Body of pancreas (tissue), 4 donors: ENCODE data around the gene OSBPL10. TPM values are rescaled to one million over a fixed set of nuclear protein-coding genes. Genes with fewer than 3 reads are reported as not detected.

Source experiments
- ATAC-seq: fragments of 150-250 bp; one replicate; pipeline ENCODE4 v1.9.1; 2016
- DNase-seq, 4 donors: peaks; one replicate each; pipeline ENCODE4 v3.0.0-alpha.2; 2019
- H3K27ac ChIP-seq, 4 donors: fragments of 200-600 bp; sonication (generic); 1 replicate in 3 of 4; 2 replicates in 1 of 4; pipeline versions ENCODE4 v1.5.1 to v1.6.1; 2016 to 2019; ENCODE audit warnings: mild to moderate bottlenecking in 1 of 4, mixed read lengths in 1 of 4, moderate library complexity in 1 of 4
- H3K27me3 ChIP-seq, 2 donors: fragments of 200-600 bp; sonication (generic); one replicate each; pipeline ENCODE4 v1.6.0; 2016; ENCODE audit warnings: mild to moderate bottlenecking in 1 of 2
- H3K36me3 ChIP-seq, 2 donors: fragments of 200-600 bp; sonication (generic); replicated peaks in 1 of 2; 2 replicates each; pipeline ENCODE4 v1.5.1; 2016; ENCODE audit warnings: low read depth in 2 of 2; ENCODE audit not compliant: insufficient read depth in 1 of 2
- H3K4me1 ChIP-seq: fragments of 200-600 bp; sonication (generic); one replicate; pipeline ENCODE4 v1.6.0; 2016
- H3K4me3 ChIP-seq, 2 donors: fragments of 200-600 bp; sonication (generic); 1 replicate in 1 of 2; 2 replicates in 1 of 2; pipeline ENCODE4 v1.5.1; 2016 to 2019
- H3K9me3 ChIP-seq, 3 donors: fragments of 200-600 bp; sonication (generic); 1 replicate in 2 of 3; 2 replicates in 1 of 3; pipeline ENCODE4 v1.5.1; 2016
- POLR2A ChIP-seq, 3 donors: fragments of 450-650 bp; IDR thresholded peaks; one replicate each; pipeline ENCODE4 v1.6.1; 2016; ENCODE audit warnings: antibody characterized with exemption in 3 of 3, mild to moderate bottlenecking in 2 of 3
- WGBS, 2 donors: methylation state at CpG; one replicate each; pipeline ENCODE4 v1.1.5; 2017; 5-methylcytosine and 5-hydroxymethylcytosine counted together
- intact Hi-C: fragments of 100-400 bp; cut with DNase I; formaldehyde crosslinking; loops from one replicate; pipeline ENCODE4 v1.15.1; 2023
- total RNA-seq, 2 donors: library from RNA; depleted of rRNA; stranded (reverse); fragments of >200 nt; gene quantifications; one replicate each; pipeline ENCODE4 v1.1.0, GENCODE V29; 2016
- TF ChIP-seq, protein P1 (sequence below), 7 experiments: fragments of 450-650 bp in 4 of 7; fragments of 200-600 bp in 3 of 7; sonication (generic) in 3 of 7; IDR thresholded peaks; one replicate each; pipeline ENCODE4 v1.5.1; 2016 to 2019; ENCODE audit warnings: antibody characterized with exemption in 7 of 7

The OSBPL10 gene
- total RNA-seq, 2 donors from 2014 or later, result 3.4 to 27.0 TPM

DNA sequence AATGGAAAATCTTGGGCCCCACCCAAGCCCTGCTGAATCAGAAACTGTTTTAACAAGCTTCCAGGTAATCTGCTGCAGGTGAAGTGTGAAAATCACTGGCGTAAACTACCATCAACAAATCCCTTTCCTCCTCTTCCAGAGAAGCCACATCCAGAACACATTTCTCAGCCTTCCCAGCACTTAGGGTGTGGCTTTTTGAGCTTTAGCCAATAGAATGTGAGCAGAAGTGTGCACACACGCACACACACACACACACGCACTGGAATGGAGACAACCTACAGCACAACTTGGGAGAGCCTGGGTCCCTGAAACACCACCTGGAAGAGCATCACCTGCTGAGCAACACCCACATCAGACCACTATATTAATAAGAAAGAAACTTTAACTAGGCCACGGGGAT lies 98.6 kb downstream of the OSBPL10 start:
- no peaks in the 10 kb centered on the region for H3K9me3 ChIP-seq
- no peak for DNase-seq
- H3K27ac ChIP-seq, result no peak overlapping the region
- intact Hi-C loops, result no loop called here
- H3K27me3 ChIP-seq, result no peaks in the 10 kb centered on the region
- no peaks in the 10 kb centered on the region for H3K4me1 ChIP-seq
- 79 to 86% methylated on average over 4 of the region's 4 CpGs for WGBS, 2 donors
- no peak for ATAC-seq
- TF ChIP-seq POLR2A (IDR thresholded peaks at IDR 0.05), result no peak
- TF ChIP-seq, protein P1, sequence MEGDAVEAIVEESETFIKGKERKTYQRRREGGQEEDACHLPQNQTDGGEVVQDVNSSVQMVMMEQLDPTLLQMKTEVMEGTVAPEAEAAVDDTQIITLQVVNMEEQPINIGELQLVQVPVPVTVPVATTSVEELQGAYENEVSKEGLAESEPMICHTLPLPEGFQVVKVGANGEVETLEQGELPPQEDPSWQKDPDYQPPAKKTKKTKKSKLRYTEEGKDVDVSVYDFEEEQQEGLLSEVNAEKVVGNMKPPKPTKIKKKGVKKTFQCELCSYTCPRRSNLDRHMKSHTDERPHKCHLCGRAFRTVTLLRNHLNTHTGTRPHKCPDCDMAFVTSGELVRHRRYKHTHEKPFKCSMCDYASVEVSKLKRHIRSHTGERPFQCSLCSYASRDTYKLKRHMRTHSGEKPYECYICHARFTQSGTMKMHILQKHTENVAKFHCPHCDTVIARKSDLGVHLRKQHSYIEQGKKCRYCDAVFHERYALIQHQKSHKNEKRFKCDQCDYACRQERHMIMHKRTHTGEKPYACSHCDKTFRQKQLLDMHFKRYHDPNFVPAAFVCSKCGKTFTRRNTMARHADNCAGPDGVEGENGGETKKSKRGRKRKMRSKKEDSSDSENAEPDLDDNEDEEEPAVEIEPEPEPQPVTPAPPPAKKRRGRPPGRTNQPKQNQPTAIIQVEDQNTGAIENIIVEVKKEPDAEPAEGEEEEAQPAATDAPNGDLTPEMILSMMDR (IDR thresholded peaks at IDR 0.05), result no peak
- no peak overlapping the region for H3K4me3 ChIP-seq
- no peaks in the 10 kb centered on the region for H3K36me3 ChIP-seq

DNA sequence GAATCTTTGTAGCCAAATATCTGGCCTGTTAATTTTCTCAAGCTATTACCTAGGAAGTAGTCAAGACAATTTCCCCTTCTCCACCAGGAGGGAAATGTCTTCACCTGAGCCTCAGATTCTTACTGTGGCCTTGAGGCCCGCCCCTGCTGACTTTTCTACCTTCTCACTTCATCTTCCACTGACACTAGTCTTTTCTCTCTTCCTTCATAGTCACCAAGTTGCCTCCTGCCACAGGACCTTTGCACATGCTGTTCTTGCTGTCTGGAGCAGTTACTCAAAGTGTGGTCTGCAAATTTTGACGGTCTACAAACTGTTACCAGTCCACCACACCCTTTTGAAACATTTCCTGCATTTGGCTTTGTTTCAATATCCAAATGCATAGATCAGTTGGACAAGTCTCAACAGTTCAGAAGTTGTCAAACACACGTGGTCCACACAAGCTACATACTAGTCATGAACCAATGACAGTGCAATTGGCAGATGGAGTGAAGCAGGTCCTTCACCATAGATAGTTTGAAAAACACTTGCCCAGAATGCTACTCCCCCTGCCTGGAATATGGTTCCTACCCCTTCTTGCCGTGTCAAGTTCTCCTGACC lies 100.5 kb downstream of the OSBPL10 start:
- no peak for TF ChIP-seq POLR2A (IDR thresholded peaks at IDR 0.05)
- TF ChIP-seq, protein P1 (IDR thresholded peaks at IDR 0.05), result no peak
- Histone ChIP-seq H3K4me3 (no peak overlapping the region), H3K27me3 (no peaks in the 10 kb centered on the region), H3K36me3 (no peaks in the 10 kb centered on the region), H3K9me3 (no peaks in the 10 kb centered on the region), H3K4me1 (peaks cover 4% of the 10 kb centered on the region), H3K27ac (no peak overlapping the region)
- no peak for ATAC-seq
- no peak for DNase-seq
- intact Hi-C loops, result no loop called here
- WGBS, 2 donors, result 61 to 76% methylated on average over 4 of the region's 4 CpGs

DNA sequence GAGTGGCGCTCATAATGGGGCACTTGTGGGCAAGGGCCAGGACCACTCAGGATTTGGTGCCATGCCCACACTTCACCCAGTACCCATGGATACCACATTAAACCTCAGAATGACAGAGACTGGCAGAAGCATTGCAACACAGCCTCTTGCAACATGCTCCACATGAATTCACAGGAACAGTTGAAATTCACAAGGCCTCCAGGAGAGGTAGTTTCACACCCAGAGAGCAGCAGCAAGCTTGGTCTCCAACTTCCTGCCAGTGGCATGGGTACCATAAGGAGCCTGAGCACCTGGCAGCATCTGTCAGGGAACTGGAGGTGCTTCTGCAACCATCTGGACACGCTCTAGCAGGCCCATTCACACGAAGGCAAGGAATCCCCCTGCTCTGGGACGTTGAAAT lies 101.0 kb downstream of the OSBPL10 start:
- no peak overlapping the region for H3K27ac ChIP-seq
- no peak for DNase-seq
- intact Hi-C loops, result no loop called here
- no peak overlapping the region for H3K4me3 ChIP-seq
- ATAC-seq, result no peak
- WGBS, 2 donors, result 87 to 90% methylated on average over 4 of the region's 4 CpGs
- no peaks in the 10 kb centered on the region for H3K27me3 ChIP-seq
- H3K9me3 ChIP-seq, result no peaks in the 10 kb centered on the region
- no peaks in the 10 kb centered on the region for H3K36me3 ChIP-seq
- no peak for TF ChIP-seq POLR2A (IDR thresholded peaks at IDR 0.05)
- TF ChIP-seq, protein P1 (IDR thresholded peaks at IDR 0.05), result no peak
- H3K4me1 ChIP-seq, result peaks cover 4% of the 10 kb centered on the region

DNA sequence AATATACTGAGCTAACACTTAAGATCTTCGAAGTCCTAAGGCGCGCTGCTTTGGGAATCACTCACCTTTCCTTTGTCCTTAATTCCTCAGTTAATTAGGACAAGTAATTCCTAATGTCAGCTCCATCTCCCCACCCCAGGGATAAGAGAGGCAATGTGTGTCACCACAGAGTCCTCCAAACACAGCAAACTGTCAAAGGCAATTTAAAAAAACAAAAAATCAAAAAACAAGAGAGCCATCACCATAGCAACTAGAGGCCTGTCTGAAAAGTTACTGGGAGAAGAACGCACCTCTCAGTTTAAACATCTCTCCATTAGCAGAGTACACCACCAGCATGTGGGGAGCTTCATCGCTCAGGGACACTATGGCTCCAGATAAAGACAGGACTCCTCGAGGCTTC lies 101.7 kb downstream of the OSBPL10 start:
- intact Hi-C loops, result no loop called here
- no peak overlapping the region for H3K4me3 ChIP-seq
- no peak for DNase-seq
- H3K9me3 ChIP-seq, result no peaks in the 10 kb centered on the region
- WGBS, 2 donors, result 93% methylated on average over 6 of the region's 6 CpGs
- H3K4me1 ChIP-seq, result peaks cover 4% of the 10 kb centered on the region
- H3K36me3 ChIP-seq, result no peaks in the 10 kb centered on the region
- TF ChIP-seq POLR2A (IDR thresholded peaks at IDR 0.05), result no peak
- TF ChIP-seq, protein P1 (IDR thresholded peaks at IDR 0.05), result no peak
- ATAC-seq, result no peak
- no peaks in the 10 kb centered on the region for H3K27me3 ChIP-seq
- no peak overlapping the region for H3K27ac ChIP-seq

DNA sequence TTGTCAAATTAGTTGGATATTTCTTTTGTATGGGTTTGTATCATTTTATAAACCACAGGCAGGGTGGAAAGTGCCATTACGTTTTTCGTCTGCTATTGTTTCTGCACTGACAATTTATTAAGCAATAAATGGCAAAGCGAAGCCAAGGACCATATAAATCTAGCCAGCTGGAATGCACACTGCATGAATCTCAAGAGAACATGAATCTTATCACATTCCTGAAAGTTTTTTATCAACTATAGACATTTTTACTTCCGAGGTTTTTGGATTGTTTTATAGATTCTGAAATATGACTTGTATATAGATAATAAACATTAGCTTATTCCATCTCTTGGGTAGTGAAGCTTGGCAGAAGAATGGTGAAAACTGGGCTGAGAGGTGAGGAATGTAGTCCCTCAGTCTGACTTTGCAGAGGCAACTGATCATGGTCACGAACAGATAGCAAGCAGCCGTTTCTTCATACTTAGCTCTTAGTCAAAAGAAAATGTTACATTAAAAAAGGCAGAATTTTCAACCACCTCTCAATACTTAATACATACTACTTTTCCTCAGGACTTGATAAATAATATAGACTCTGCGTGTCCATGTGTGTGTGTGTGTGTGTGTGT lies 102.7 kb downstream of the OSBPL10 start:
- 59 to 70% methylated on average over 7 of the region's 7 CpGs for WGBS, 2 donors
- H3K27me3 ChIP-seq, result no peaks in the 10 kb centered on the region
- ATAC-seq (no peak), DNase-seq (no peak)
- no peak overlapping the region for H3K4me3 ChIP-seq
- intact Hi-C loops, result no loop called here
- H3K27ac ChIP-seq, result no peak overlapping the region
- TF ChIP-seq, protein P1 (IDR thresholded peaks at IDR 0.05), result no peak
- no peak for TF ChIP-seq POLR2A (IDR thresholded peaks at IDR 0.05)
- no peaks in the 10 kb centered on the region for H3K36me3 ChIP-seq
- H3K4me1 ChIP-seq, result peaks cover 4% of the 10 kb centered on the region
- no peaks in the 10 kb centered on the region for H3K9me3 ChIP-seq
